Right renal cortex interstitium (tissue), 3 donors: Measurements from ENCODE around the gene RALGDS. TPM values are rescaled to one million over a fixed set of nuclear protein-coding genes. Genes with fewer than 3 reads are reported as not detected.
"Not testable (repeated sequence)": the region's sequence is repeated elsewhere in the genome, so short reads cannot be mapped to it uniquely, and the experiment has no call there.

Experiments
- DNase-seq, 3 donors: peaks; one replicate each; pipeline ENCODE4 v3.0.0-alpha.2; 2013; ENCODE audit warnings: low read depth in 3 of 3, low spot score in 2 of 3
- polyA plus RNA-seq, 3 donors: library from polyadenylated mRNA; unstranded; fragments of 120-200 nt; gene quantifications; one replicate each; pipeline ENCODE4 v1.2.1, GENCODE V29; 2013; ENCODE audit not compliant: insufficient read length in 3 of 3

RALGDS gene
- polyA plus RNA-seq, 3 donors = 32.3 to 32.7 (median 32.5) TPM

DNA sequence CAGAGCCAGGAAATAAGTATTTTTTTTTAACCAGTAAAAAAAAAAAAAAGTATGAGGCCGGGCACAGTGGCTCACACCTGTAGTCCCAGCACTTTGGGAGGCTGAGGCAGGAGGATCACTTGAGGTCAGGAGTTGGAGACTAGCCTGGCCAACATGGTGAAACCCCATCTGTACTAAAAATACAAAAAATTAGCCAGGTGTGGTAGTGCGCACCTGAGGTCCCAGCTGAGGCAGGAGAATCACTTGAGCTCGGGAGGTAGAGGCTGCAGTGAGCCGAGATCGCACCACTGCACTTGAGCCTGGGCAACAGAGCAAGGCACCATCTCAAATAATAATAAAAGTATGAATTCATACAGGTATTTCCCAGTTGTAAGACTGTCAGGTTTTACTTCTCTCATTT is 48.8 kb downstream of the RALGDS start:
- not testable (repeated sequence) for DNase-seq

GRCh38 chr9:133071484-133072150 is 49.4 kb downstream of the RALGDS start:
- no peak for DNase-seq

DNA sequence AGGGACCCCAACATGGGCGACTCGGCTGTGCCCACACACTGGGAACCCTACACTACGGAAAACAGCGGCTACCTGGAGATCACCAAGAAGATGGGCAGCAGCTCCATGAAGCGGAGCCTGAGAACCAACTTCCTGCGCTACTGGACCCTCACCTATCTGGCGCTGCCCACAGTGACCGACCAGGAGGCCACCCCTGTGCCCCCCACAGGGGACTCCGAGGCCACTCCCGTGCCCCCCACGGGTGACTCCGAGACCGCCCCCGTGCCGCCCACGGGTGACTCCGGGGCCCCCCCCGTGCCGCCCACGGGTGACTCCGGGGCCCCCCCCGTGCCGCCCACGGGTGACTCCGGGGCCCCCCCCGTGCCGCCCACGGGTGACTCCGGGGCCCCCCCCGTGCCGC is 50.1 kb downstream of the RALGDS start:
- DNase-seq = not testable (repeated sequence)

DNA sequence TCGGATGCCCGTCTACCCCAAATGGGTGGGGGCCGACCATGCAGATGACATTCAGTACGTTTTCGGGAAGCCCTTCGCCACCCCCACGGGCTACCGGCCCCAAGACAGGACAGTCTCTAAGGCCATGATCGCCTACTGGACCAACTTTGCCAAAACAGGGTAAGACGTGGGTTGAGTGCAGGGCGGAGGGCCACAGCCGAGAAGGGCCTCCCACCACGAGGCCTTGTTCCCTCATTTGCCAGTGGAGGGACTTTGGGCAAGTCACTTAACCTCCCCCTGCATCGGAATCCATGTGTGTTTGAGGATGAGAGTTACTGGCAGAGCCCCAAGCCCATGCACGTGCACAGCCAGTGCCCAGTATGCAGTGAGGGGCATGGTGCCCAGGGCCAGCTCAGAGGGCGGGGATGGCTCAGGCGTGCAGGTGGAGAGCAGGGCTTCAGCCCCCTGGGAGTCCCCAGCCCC is 50.5 kb downstream of the RALGDS start:
- DNase-seq = not testable (repeated sequence)

DNA sequence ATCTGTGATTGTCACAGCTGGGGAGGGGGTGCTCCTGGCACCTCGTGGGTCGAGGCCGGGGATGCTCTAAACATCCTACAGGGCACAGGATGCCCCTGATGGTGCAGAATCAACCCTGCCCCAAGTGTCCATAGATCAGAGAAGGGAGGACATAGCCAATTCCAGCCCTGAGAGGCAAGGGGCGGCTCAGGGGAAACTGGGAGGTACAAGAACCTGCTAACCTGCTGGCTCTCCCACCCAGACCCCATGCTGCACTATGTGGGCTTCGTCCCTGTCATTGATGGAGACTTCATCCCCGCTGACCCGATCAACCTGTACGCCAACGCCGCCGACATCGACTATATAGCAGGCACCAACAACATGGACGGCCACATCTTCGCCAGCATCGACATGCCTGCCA is 52.6 kb downstream of the RALGDS start:
- DNase-seq = not testable (repeated sequence)

DNA sequence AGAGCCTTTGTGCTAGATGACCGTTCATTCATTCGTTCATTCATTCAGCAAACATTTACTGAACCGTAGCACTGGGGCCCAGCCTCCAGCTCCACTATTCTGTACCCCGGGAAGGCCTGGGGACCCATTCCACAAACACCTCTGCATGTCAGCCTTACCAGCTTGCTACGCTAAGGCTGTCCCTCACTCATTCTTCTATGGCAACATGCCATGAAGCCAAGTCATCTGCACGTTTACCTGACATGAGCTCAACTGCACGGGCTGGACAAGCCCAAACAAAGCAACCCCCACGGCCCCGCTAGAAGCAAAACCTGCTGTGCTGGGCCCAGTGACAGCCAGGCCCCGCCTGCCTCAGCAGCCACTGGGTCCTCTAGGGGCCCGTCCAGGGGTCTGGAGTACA is 53.2 kb downstream of the RALGDS start:
- no peak for DNase-seq

- no peak for DNase-seq
Observed at GRCh38 chr9:133067006-133067405, 54.0 kb downstream of the RALGDS start.

DNA sequence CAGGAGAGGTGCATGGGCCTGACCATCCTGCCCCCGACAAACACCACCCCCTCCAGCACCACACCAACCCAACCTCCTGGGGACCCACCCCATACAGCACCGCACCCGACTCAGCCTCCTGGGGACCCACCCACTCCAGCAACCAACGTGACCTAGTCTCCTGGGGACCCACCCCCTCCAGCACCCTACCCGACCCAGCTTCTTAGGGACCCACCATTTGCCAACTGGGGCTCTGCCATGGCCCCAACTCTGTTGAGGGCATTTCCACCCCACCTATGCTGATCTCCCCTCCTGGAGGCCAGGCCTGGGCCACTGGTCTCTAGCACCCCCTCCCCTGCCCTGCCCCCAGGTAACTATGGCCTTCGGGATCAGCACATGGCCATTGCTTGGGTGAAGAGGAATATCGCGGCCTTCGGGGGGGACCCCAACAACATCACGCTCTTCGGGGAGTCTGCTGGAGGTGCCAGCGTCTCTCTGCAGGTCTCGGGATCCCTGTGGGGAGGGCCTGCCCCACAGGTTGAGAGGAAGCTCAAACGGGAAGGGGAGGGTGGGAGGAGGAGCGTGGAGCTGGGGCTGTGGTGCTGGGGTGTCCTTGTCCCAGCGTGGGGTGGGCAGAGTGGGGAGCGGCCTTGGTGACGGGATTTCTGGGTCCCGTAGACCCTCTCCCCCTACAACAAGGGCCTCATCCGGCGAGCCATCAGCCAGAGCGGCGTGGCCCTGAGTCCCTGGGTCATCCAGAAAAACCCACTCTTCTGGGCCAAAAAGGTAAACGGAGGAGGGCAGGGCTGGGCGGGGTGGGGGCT is 54.7 kb downstream of the RALGDS start:
- no peak for DNase-seq

GRCh38 chr9:133065070-133065388 is 56.0 kb downstream of the RALGDS start:
- no peak for DNase-seq

DNA sequence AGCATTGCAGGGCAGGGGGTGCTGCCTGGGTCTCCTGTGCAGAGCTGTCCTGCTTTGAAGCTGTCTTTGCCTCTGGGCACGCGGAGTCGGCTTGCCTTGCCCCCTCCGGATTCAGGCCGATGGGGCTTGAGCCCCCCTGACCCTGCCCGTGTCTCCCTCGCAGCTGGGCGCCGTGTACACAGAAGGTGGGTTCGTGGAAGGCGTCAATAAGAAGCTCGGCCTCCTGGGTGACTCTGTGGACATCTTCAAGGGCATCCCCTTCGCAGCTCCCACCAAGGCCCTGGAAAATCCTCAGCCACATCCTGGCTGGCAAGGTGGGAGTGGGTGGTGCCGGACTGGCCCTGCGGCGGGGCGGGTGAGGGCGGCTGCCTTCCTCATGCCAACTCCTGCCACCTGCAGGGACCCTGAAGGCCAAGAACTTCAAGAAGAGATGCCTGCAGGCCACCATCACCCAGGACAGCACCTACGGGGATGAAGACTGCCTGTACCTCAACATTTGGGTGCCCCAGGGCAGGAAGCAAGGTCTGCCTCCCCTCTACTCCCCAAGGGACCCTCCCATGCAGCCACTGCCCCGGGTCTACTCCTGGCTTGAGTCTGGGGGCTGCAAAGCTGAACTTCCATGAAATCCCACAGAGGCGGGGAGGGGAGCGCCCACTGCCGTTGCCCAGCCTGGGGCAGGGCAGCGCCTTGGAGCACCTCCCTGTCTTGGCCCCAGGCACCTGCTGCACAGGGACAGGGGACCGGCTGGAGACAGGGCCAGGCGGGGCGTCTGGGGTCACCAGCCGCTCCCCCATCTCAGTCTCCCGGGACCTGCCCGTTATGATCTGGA is 56.6 kb downstream of the RALGDS start:
- no peak for DNase-seq

GRCh38 chr9:133063500-133064231 is 57.4 kb downstream of the RALGDS start:
- no peak for DNase-seq

DNA sequence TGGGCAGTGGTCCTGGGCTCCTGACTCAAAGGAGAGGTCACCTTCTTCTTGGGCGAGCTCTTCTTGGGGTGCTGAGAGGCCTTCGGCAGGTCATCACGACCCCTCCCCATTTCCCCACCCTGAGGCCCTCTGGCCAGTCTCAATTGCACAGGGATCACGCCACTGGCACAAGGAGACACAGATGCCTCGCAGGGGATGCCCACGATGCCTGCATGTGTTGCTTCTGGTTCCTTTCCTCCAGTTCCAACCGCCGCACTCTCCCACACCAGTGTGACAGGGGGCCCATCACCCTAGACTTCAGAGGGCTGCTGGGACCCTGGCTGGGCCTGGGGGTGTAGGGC is 57.9 kb downstream of the RALGDS start:
- DNase-seq = no peak

- not testable (repeated sequence) for DNase-seq
Observed at GRCh38 chr9:133062569-133062968, 58.5 kb downstream of the RALGDS start.

DNA sequence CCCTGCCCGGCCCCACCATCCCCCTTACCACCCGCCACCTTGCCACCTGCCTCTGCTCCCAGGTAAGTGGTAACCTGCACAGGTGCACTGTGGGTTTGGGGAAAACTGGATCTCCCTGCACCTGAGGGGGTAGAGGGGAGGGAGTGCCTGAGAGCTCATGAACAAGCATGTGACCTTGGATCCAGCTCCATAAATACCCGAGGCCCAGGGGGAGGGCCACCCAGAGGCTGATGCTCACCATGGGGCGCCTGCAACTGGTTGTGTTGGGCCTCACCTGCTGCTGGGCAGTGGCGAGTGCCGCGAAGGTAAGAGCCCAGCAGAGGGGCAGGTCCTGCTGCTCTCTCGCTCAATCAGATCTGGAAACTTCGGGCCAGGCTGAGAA is 59.3 kb downstream of the RALGDS start, which contains the start of gene CEL:
Gene CEL, plus strand, starts transcription at position 218 of the 382 bp plus-strand sequence. Its CDS starts 22 bp downstream, at position 240.
- not testable (repeated sequence) for DNase-seq

DNA sequence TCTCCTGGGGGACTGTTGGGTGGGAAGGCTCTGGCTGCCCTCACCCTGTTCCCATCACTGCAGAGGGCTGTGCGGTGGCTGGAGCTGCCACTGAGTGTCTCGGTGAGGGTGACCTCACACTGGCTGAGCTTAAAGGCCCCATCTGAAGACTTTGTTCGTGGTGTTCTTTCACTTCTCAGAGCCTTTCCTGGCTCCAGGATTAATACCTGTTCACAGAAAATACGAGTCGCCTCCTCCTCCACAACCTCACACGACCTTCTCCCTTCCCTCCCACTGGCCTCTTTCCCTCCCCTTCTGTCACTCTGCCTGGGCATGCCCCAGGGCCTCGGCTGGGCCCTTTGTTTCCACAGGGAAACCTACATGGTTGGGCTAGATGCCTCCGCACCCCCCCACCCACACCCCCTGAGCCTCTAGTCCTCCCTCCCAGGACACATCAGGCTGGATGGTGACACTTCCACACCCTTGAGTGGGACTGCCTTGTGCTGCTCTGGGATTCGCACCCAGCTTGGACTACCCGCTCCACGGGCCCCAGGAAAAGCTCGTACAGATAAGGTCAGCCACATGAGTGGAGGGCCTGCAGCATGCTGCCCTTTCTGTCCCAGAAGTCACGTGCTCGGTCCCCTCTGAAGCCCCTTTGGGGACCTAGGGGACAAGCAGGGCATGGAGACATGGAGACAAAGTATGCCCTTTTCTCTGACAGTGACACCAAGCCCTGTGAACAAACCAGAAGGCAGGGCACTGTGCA is 59.8 kb downstream of the RALGDS start:
- not testable (repeated sequence) for DNase-seq

DNA sequence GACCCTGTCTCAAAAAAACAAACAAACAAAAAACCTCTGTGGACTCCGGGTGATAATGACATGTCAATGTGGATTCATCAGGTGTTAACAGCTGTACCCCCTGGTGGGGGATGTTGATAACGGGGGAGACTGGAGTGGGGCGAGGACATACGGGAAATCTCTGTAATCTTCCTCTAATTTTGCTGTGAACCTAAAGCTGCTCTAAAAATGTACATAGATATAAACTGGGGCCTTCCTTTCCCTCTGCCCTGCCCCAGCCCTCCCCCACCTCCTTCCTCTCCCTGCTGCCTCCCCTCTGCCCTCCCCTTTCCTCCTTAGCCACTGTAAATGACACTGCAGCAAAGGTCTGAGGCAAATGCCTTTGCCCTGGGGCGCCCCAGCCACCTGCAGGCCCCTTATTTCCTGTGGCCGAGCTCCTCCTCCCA is 60.6 kb downstream of the RALGDS start:
- no peak for DNase-seq

GRCh38 chr9:133059623-133060022 is 61.4 kb downstream of the RALGDS start:
- DNase-seq = no peak

GRCh38 chr9:133058550-133059320 is 62.3 kb downstream of the RALGDS start:
- DNase-seq = no peak

DNA sequence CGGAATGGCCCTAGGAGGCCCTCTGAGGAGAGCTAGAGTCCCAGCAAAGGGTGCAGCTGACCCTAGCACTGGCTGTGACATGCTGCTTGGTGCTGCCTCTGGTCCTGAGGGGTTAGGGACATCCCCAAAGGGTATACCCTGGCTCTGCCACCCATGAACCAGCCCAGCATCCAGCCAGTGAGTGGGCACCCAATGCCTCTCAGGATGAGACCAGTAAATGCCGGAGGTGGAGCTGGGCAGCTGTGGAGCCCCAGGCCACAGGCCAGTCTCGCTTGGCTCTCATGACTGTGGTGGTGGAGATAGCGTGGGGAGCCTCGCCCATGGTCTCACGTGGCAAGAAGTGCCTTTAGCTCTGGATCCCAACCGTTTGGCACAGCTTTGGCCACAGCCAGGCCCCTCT is 63.0 kb downstream of the RALGDS start:
- DNase-seq = no peak
